ENCODE data around the gene C4orf33. TPM values are rescaled to one million over a fixed set of nuclear protein-coding genes. Genes with fewer than 3 reads are reported as not detected.
A peak's percentile ranks its signal among the peaks of the same experiment; 100 is the strongest.
"Not testable (repeated sequence)": the region's sequence is repeated elsewhere in the genome, so short reads cannot be mapped to it uniquely, and the experiment has no call there.

The C4orf33 gene, protein sequence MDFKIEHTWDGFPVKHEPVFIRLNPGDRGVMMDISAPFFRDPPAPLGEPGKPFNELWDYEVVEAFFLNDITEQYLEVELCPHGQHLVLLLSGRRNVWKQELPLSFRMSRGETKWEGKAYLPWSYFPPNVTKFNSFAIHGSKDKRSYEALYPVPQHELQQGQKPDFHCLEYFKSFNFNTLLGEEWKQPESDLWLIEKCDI
- total RNA-seq (2014; rRNA removed; shearing (Covaris generic)), result 2.2 and 3.3 TPM in 2 replicates

DNA sequence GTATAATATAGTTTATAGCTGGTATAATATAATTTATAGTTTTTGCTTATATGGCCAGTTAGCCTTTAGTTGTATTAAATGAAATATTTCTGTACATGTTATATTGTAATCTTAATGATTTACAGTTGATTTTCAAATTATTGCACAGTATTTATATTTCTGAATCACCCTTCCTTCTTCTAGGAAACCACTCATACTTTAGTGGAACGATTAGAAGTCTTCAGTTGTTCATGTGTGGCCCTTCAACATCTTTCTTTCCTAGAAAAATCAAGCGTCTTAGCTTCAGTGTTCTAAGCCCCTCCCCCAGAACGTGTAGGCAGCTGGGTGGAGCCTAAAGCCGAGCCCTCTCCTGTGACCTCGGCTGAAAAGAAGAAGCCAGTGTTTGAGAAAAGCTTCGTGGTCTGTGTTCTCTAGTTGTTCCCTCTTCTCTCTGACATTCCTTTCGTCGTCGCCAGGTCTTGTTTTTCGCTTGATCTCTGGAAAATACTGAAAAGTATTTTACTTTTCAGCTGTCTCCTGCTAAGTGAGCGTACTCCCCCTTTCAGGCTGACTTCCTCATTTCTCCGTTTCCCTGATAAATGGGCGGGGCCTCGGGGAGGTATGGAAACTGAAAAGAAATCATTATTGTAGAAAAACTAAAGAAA lies at the start of gene C4orf33:
TSS of gene C4orf33 (plus strand) at position 342 of the 644 bp plus-strand sequence. CDS start 6,459 bp downstream, outside the sequence.
- DNase-seq (ENCODE audit: low read depth), result peak; percentile 55

DNA sequence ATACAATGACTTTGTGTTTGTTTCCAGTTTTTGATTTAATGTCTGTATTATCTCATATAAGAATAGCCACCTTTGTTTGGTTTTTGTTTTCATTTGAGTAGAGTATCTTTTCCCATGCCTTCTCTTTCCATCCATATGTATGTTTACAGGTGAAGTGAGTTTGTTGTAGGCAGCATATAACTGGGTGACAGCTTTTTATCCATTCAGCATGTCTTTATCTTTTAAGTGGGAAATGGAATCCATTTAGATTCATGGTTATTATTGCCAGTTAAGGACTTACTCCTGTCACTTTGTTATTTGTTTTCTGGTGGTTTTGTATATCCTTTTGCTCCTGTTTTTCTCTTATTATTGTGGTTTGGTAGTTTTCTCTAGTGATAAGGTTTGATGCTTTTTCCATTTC lies 36.9 kb upstream of the C4orf33 start:
- no peak for DNase-seq (ENCODE audit: low read depth)

DNA sequence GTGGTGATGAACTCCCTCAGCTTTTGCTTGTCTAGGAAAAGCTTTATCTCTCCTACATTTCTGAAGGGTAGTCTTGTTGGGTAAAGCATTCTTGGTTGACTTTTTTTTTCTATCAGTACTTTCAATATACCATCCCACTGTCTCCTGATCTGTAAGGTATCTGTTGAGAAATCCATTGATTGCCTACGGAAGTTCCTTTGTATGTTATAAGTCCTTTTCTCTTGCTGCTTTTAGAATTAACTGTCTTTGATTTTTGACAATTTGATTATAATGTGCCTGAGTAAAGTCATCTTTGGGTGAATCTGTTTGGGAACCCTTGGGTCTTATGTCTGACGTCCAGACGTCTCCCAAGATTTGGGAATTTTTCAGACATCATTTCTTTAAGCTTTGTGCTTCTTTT lies 33.4 kb upstream of the C4orf33 start:
- DNase-seq (ENCODE audit: low read depth), result no peak

DNA sequence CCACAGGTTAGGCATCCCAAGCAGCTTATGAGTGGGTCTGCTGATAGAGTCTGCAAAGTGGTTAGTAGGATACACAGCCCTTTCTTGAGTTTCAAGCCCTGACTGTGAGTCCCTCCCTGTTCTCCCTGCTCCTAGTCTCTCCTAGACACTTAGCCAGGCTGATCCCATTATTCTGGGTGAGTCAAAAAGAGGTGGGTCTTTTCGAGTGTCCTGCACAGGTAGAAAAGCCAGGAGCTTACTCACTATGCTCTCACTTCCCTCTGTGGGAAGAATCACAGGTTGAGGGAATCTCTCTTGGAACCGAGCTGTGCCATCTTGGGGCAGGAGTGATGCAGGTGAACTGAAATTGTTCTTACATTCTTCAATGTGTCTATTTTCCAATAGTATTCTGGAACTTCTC lies 32.3 kb upstream of the C4orf33 start:
- DNase-seq (ENCODE audit: low read depth), result no peak

DNA sequence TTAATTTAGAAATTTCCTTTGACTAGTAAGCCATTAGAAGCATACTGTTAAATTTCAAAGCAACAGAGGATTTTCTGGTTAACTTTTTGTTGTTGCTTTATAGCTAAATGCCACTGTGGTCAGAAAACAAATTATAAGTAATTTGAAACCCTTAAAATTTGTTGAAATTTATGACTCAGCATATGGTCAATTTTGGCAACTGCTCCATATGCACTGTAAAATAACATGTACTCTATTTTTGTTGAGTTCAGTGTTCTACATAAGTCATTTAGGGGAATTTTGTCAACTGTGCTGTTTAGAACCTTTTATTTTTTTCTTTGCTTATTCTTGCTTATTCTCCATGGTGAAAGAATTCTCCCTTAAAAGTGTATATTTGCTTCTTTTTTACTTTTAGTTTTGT lies 31.2 kb upstream of the C4orf33 start:
- no peak for DNase-seq (ENCODE audit: low read depth)

- not testable (repeated sequence) for DNase-seq (ENCODE audit: low read depth)
These were observed 26.4 kb upstream of the C4orf33 start for GRCh38 chr4:129069537-129069936.

DNA sequence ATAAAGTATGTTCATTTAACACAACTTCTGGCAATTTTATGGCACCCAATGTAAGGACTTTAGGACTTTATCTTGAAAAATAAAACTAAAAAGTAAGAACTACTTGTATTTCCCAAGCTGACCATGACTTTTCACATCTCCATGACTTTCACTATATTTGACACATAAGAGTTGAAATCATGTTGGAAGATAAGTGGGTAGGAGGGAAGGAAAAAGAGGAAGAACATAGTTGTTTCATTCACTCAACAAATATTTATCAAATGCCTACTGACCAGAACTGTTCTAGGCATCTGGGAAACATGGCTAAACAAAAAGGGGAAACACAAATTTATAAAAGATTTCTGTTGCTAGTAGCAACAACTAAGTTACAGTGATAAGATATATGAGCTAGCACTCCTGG lies 18.6 kb upstream of the C4orf33 start:
- no peak for DNase-seq (ENCODE audit: low read depth)

- no peak for DNase-seq (ENCODE audit: low read depth)
These were observed 15.8 kb upstream of the C4orf33 start for GRCh38 chr4:129080129-129080528.

- no peak for DNase-seq (ENCODE audit: low read depth)
These were observed 13.7 kb upstream of the C4orf33 start for GRCh38 chr4:129082302-129082701.

GRCh38 chr4:129085472-129085871 lies 10.5 kb upstream of the C4orf33 start:
- no peak for DNase-seq (ENCODE audit: low read depth)

DNA sequence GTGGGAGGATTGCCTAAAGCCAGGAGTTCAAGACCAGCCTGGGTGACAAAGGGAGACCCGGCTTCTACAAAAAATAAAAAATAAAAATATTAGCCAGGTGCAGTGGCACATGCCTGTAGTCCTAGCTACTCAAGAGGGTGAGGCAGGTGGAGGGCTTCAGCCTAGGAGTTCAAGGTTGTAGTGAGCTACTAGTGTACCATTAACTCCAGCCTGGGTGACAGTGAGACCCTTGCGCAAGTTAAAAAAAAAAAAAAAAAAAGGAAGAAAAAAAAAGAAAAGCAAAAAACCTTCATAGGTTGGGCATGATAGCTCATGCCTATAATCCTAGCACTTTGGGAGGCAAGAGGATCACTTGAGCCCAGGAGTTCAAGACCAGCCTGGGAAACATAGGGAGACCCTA lies 8.4 kb upstream of the C4orf33 start:
- DNase-seq (ENCODE audit: low read depth), result no peak

DNA sequence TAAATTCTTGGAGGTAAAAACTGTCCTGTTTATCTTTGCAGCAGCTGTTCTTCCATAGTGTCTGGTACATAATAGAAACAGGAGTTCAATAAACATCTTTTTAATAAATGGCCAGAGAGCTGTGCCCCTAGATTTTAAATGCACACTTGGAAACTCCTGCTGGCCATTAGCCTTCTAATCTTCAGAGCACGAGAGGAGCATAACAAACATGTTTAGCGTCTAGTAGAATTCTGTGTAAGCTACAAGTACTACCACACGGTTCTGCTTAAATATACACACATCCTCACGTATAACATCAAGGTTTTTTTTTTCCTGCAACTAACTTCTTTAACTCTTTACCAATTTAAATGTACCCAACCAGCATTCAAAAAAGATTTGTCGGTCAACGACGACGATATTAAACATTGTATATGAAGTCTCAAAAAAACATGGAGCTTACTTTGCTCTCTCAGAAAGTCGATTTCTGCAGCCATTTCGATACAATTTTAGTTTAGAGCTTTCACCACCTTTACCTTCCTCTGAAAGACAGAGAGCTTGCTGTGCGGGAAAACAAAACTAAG lies 3.2 kb upstream of the C4orf33 start:
- no peak for DNase-seq (ENCODE audit: low read depth)

DNA sequence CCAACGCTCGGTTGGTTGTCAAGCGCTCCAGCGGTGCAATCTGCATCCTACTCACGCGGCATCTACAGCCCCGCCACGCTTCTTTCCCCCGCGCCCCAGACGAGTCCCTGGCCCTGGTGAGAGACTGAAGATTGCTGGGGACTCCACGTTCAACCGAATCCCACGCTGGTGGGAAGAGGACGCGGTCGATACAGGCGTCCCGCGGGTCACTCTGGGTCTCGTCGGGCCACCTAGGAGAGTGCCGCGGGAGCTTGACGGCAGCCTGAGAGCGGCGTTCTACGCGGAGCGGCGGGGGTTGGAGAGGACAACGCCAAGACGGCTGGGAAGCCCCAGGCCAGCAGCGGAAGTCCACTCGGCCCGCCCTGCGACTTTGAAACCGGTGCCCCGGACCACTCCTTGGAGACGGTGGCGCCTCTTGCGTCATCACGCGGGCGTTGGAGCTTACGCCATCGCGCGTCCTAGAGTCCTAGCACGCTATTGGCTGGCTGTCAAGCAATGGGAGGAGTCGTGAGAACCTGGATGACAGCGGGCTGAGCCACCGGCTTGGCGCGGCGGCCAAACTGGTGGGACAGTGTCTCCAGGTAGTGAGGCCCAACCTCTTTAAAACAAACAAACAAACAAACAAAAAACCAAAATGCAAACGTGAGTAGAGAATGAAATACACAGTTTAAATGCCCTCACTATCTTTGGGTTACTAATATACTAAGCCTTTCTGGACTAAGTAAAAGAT lies 2.6 kb upstream of the C4orf33 start, which contains the start of gene SCLT1:
TSS of gene SCLT1 (minus strand) at position 349 of the 730 bp plus-strand sequence. CDS start 436 bp downstream, outside the sequence.
- peak; percentile 97 for DNase-seq (ENCODE audit: low read depth)

- no peak for DNase-seq (ENCODE audit: low read depth)
These were observed 1.6 kb upstream of the C4orf33 start for GRCh38 chr4:129094347-129094746.

- DNase-seq (ENCODE audit: low read depth), result no peak
These were observed 2.6 kb downstream of the C4orf33 start for GRCh38 chr4:129098531-129099001.

DNA sequence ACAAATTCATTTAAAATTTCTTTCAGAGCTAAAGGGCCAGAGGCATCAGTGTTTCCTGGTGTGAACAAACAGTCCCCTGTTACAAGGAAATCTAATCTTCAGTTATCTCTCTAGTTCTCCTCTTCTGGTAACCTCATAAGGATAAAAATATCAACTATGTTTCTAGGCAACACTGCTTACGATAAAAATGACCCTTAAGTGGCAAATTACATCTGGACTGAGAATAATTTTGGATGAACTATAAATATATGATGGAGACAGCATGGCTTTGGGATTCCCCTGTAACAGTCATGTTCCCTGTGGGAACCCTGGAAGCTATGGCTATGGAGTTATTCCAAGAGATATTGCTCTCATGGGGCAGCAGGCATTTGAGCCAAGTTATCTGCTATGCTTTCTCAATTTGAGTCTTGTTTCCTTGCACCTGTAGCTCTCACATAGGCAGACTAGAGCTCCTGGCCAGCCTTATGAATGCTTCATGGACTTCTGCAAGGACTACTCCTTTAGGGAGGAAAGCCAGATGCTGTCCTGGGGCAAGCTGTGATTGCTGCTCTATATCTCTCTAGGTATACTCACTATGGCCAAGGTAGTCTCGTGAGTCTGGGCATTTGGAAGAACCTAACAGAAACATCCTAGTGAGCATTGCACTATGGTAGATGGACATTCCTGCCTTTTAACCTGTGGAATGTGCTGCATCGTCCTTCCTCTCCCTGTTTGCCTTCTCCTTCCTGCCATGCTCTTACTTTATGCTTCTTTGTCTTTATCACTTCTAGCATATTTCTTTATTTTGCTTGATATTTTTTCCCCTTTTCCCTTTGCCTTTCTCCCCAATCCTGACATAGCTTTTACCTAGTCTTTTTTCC lies 14.2 kb downstream of the C4orf33 start:
- DNase-seq (ENCODE audit: low read depth), result no peak

GRCh38 chr4:129110931-129111330 lies 15.0 kb downstream of the C4orf33 start:
- DNase-seq (ENCODE audit: low read depth), result no peak

DNA sequence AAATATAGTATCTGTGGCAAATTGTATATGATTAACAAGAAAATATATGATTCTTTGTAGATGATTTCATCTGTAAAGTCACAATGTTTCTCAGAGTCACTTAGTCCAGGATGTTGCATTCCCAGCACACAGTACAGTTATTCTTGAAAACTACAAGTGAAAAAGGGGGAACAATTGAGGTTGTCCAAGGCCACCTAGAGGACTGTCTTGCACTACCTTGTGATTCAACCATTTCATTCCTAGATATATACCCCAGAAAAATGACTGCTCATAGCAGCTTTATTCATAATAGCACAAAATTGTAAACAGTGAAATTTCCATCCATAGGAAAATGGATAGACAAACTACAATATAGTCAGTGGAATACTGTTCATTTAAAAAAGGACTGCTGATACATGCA lies 16.0 kb downstream of the C4orf33 start:
- no peak for DNase-seq (ENCODE audit: low read depth)

DNA sequence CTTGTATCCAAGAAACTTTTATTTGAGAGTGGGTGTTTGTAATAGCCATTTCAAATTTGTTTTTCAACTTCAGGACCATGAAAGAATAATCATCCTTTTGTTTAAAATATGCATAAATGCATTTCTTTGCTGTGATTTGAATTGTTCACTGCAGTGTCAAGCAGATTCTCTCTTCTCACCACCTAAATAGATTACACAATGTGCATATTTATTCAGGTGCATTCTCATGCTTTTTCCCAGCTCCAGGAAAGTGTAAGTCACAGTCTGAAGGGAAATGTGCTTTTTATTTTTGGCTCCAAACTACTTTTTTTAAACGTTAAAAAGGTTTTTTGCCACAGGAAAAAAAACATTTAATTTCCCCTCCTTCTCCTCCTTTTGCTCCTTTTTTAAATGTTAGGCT lies 17.5 kb downstream of the C4orf33 start:
- no peak for DNase-seq (ENCODE audit: low read depth)

DNA sequence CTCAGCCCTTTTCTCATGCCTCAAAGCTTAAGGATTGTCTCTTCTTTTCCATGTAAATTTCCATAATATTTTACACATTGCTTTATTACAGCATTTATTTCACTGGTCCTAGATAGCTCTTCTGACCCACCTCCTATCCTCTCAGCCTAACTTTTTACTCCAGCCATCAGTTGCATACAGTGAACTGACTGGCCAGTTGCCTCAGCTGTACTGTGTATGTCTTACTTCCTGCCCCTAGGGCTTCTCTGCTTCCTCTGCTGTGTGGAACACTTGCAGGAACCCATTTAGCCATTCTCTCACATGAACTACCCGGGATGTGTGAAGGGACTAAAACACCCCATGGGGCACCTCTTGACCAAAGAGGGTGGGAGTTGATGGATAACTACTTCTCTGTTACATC lies 18.0 kb downstream of the C4orf33 start:
- no peak for DNase-seq (ENCODE audit: low read depth)

- no peak for DNase-seq (ENCODE audit: low read depth)
These were observed 21.8 kb downstream of the C4orf33 start for GRCh38 chr4:129117705-129118104.
